Retinal pigment epithelial cell (primary cell): ENCODE measurements around the gene TMEM26.

Source experiments
- DNase-seq: peaks from one replicate; pipeline ENCODE4 v3.0.0-alpha.2; 2010; ENCODE audit warnings: low read depth
- H3K4me3 ChIP-seq: 2 replicates; pipeline ENCODE4 v1.5.1; 2011; ENCODE audit warnings: mild to moderate bottlenecking, low read length, control low read depth, moderate library complexity
- TF ChIP-seq, protein P1 (sequence below): conservative IDR thresholded peaks from 2 replicates; pipeline ENCODE4 v1.5.1; 2011; ENCODE audit warnings: low read depth, low read length, control low read depth, inconsistent platforms

TMEM26 gene

DNA sequence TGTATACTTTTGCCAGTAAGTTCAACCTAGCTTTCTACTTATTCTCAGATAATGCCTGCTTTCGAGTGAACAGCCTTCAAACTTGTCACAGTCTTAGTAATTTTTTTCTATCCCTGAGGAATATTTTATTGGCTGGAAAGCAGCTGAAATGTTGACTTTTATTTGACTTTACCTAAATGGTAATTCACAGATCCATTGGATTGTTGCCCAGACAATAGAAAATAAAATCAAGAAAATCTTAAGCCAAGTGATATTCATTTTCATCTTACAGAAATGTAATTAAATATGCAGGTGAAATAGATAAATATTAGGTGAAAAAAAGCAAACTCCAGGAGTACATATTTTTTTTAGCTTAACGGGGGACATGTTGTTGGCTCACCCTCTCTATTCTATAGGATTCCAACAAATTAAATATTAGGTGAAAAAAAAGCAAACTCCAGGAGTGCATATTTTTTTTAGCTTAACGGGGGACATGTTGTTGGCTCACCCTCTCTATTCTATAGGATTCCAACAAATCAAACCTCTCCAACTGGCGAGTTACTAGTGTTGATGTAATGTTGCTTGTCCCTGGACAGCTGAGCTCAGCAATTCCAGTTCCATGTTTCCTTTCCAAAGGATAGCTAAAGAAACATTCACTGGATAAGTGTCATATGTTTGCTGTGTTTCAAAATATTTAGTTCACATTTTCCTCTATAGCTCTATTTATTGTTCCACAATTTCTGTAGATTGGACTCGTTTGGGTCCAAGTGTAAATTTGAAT is 4.2 kb downstream of the TMEM26 start:
- DNase-seq, result no peak
- H3K4me3 ChIP-seq, result no peak overlapping the region
- TF ChIP-seq, protein P1, sequence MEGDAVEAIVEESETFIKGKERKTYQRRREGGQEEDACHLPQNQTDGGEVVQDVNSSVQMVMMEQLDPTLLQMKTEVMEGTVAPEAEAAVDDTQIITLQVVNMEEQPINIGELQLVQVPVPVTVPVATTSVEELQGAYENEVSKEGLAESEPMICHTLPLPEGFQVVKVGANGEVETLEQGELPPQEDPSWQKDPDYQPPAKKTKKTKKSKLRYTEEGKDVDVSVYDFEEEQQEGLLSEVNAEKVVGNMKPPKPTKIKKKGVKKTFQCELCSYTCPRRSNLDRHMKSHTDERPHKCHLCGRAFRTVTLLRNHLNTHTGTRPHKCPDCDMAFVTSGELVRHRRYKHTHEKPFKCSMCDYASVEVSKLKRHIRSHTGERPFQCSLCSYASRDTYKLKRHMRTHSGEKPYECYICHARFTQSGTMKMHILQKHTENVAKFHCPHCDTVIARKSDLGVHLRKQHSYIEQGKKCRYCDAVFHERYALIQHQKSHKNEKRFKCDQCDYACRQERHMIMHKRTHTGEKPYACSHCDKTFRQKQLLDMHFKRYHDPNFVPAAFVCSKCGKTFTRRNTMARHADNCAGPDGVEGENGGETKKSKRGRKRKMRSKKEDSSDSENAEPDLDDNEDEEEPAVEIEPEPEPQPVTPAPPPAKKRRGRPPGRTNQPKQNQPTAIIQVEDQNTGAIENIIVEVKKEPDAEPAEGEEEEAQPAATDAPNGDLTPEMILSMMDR, result no peak

DNA sequence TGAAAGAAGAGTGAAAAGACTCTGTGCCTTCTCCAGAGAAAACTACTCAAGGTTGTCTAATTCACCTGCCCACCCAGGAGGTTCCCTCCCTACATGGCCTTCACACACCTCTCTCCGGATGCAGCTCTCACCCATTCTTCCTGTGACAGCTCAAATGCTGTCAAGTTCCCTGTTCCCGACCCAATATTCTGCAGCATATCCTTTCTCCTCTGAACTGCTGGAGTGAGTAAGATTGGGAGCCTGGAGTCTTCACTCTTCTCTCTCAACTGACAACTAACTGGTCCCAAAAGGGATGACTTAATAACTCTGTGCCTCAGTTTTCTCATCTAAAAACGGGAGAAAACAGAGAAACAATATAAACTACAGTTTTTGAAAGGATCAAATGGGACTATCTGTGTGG is 5.1 kb downstream of the TMEM26 start:
- H3K4me3 ChIP-seq, result no peak overlapping the region
- DNase-seq, result no peak
- TF ChIP-seq, protein P1, result no peak

DNA sequence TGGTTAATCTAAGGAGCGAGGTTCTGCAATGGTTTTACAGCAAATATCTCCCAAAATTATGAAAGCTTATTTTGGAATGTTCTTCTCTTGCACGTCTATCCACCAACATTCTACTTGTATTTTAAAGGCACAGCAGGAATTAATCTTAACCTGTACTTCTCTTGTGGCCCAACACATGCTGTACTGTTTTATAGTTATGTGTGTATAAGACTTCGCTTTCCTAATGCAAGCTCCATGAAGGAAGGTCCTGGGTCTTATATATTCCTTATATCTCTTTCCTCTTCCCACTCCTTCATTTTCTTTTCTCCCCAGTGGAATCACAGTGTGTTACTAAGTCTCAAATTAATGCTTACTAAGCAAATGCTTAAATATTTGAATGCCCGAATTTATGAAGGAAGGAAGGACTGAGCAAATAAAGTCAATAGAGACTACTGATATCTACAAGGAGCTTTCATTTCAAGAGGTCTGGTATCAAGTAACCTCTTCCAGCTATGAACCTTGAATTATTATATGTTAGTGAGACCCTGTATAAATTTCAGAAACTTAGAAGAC is 14.0 kb downstream of the TMEM26 start:
- DNase-seq, result no peak
- TF ChIP-seq, protein P1, result no peak
- H3K4me3 ChIP-seq, result no peak overlapping the region

DNA sequence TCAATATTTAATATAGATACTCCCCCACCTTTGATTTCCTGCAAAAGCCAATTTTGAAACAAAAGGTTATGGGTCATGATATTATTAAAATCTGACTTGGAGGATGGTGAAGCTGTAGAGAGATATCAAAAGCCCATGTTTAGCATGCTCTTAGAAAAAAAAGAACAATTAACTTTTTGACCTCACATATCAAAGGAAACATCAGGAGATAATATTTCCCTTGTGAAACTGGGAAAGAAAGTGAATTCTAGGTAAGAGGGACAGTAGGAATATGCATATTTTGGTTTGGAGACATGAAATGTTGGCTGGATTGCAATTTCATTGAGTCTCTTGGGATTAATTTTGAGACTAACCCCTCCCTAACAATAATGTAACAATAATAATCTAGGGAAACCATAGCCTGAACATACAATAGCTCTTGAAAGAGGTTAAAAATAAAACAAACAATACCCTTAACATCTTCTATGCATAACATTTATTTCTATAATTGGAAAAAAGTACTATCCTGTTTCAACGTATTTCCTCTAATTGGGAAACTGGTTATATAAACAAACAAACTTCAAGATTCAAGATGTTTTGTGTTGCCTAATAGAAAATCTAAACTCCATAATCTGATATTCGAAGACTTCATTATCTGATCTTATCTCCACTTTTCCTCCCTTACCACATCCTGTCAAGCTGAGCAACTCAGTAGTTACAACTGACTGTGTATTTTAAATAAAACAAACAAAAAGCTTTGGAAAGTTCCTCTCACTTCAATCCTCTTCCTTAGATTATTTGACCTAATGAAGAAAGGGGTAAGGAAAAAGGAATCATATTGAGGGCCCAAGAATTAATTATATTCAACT is 14.8 kb downstream of the TMEM26 start:
- DNase-seq, result no peak
- TF ChIP-seq, protein P1, result no peak
- H3K4me3 ChIP-seq, result no peak overlapping the region

DNA sequence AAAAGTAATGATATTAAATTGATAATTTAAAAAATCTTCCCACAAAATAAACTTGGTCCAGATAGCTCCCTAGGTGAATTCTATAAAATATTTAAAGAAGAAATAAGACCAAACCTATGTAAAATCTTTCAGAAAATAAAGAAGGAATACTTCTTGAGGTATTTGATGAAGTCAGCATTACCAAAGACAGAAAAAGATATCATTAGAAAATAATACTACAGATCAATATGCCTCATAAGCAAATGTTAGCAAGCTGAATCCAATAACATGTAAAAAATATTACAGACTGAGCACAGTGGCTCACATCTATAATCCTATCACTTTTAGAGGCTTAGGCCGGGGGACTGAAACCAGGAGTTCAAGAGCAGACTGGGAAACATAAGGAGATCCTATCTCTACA is 30.0 kb downstream of the TMEM26 start:
- DNase-seq, result no peak
- TF ChIP-seq, protein P1, result no peak
- H3K4me3 ChIP-seq, result no peak overlapping the region

DNA sequence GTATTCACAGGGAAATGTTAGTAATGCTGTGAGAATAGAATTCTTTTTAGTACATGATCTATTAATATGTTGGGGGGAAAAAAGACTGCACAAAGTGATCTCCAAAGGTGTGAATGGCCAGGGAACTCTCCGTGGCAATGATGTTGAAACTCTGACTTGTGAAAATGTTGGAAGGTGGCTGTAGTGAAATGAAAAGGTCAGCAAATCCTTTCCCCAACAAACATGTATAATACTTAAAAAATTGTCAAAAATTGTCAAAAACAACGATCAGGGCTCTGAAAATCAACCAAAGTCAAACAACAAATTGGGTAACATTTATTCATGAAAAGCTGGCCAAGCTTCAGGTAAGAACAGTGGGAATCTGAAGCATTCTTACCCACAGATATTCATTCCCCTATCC is 35.5 kb downstream of the TMEM26 start:
- TF ChIP-seq, protein P1, result no peak
- no peak for DNase-seq
- H3K4me3 ChIP-seq, result no peak overlapping the region

DNA sequence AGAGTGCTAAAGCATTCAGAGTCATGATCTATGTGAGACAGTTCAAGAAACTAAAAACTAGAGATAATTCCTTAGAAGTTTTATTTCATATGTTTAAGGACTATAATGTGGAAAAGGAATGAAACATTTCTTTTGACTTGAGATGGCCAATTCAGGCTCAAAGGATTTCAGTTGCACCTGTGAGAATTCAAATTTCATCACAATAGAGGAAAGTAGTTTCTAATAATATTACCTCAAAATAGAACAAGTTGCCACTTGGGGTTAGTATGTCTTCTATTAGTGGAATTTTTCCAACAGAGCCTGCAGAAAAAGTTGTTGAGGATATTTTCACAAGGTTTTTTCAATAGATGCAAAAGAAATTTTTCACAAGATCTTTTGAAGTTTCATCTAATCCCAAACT is 37.4 kb downstream of the TMEM26 start:
- TF ChIP-seq, protein P1, result no peak
- DNase-seq, result no peak
- H3K4me3 ChIP-seq, result no peak overlapping the region
